Right atrium auricular region (tissue), 2 donors: ENCODE results near the gene HOXA3. TPM values are rescaled to one million over a fixed set of nuclear protein-coding genes. Genes with fewer than 3 reads are reported as not detected.
A peak's percentile ranks its signal among the peaks of the same experiment; 100 is the strongest.

Experiments used
- DNase-seq: peaks from one replicate; pipeline ENCODE4 v3.0.0-alpha.2; 2019; ENCODE audit warnings: low spot score
- H3K27ac ChIP-seq, 2 donors: fragments of 200-600 bp; sonication (generic); 1 replicate in 1 of 2; 2 replicates in 1 of 2; pipeline ENCODE4 v1.5.1; 2016 to 2019
- H3K27me3 ChIP-seq, 2 donors: fragments of 200-600 bp; sonication (generic); one replicate each; pipeline versions ENCODE4 v1.5.1 to v1.6.0; 2017 to 2019
- H3K36me3 ChIP-seq: fragments of 200-600 bp; sonication (generic); one replicate; pipeline ENCODE4 v1.5.1; 2016
- H3K4me1 ChIP-seq, 2 donors: fragments of 200-600 bp; sonication (generic); one replicate each; pipeline versions ENCODE4 v1.5.1 to v1.6.0; 2017 to 2019
- H3K4me3 ChIP-seq, 2 donors: fragments of 200-600 bp; sonication (generic); 1 replicate in 1 of 2; 2 replicates in 1 of 2; pipeline ENCODE4 v1.5.1; 2017 to 2019; ENCODE audit warnings: mild to moderate bottlenecking in 1 of 2, moderate library complexity in 1 of 2
- H3K9me3 ChIP-seq, 2 donors: fragments of 200-600 bp; sonication (generic); one replicate each; pipeline ENCODE4 v1.5.1; 2019
- total RNA-seq, 2 donors: library from RNA; depleted of rRNA; stranded (reverse); fragments of >200 nt; gene quantifications; one replicate each; pipeline ENCODE4 v1.1.0, GENCODE V29; 2016
- TF ChIP-seq, protein P1 (sequence below), 2 donors: fragments of 200-600 bp; sonication (generic); IDR thresholded peaks; one replicate each; pipeline ENCODE4 v1.5.1; 2019; ENCODE audit warnings: antibody characterized with exemption in 2 of 2

The HOXA3 gene
- total RNA-seq, 2 donors from 2014 or later, result 0.28 to 0.30 TPM

DNA sequence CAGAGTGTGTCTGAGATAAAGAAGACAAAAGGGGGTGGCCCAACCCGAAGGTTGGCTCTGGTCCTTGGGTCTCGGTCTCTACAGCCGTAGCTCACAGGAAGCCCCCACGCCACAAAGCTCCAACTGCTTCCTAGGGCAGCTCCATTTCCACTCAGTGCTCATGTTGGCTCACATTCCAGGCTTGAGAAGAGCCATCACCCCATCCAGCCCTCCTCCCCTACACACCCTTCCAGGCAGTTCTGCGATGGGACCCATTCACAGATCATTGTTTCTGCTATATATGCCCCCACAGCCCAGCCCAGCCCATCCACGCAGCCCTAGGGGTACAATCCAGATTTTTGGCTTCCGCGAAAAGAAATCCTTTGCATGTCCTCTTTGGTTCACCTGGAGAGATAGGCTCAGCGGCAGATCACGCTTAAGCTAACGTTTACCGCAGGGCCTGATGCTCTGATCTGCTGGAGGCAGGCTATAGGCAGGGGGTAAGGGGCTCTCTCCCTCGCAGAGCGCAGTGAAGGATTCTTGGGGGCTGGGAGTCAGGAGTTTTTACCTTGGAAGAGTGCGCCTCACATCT, 38.9 kb upstream of the HOXA3 start:
- no peak for DNase-seq
- Histone ChIP-seq H3K4me3 (no peak overlapping the region), H3K27me3 (peaks cover 73 to 93% of the 10 kb centered on the region in 2 donors), H3K27ac (no peak overlapping the region), H3K9me3 (no peaks in the 10 kb centered on the region), H3K36me3 (no peaks in the 10 kb centered on the region), H3K4me1 (peaks cover 0 to 40% of the 10 kb centered on the region in 2 donors)
- TF ChIP-seq, protein P1, sequence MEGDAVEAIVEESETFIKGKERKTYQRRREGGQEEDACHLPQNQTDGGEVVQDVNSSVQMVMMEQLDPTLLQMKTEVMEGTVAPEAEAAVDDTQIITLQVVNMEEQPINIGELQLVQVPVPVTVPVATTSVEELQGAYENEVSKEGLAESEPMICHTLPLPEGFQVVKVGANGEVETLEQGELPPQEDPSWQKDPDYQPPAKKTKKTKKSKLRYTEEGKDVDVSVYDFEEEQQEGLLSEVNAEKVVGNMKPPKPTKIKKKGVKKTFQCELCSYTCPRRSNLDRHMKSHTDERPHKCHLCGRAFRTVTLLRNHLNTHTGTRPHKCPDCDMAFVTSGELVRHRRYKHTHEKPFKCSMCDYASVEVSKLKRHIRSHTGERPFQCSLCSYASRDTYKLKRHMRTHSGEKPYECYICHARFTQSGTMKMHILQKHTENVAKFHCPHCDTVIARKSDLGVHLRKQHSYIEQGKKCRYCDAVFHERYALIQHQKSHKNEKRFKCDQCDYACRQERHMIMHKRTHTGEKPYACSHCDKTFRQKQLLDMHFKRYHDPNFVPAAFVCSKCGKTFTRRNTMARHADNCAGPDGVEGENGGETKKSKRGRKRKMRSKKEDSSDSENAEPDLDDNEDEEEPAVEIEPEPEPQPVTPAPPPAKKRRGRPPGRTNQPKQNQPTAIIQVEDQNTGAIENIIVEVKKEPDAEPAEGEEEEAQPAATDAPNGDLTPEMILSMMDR (IDR thresholded peaks at IDR 0.05), result no peak

DNA sequence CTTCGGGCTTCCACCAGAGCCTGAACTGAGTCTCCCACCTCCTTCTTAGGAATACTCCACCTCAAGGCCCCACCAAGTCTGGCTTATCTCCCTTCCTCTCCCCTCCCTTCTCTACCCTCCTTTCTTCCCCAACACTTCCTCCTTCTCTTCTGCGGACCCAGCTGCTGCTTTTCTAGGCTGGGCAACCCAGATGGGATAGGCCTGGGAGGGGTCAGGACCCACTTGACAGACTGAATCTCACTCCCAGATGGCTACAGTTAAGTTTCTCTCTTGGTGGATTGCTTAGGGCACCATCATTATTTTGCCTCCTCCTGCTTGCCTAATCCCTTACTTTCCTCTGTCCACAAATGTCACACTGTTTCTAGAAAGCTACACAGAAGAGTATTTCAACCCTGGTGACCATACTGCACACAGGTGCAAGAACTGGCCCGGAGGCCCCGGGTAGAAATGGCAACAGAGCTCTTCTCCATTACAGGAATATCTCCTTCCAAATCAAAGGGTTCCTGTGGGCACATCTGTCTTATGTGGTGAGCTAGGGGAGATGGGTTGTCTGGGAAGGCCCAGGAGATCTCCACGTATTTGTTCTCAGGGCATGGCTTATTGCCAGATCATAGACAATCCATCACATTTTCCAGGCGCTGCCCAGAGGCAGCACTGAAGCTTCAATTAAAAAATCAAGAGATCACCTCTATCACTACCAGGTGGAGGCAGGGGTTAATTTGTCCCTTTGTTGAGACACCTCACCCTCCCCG, 37.8 kb upstream of the HOXA3 start:
- H3K4me3 ChIP-seq, result no peak overlapping the region
- H3K36me3 ChIP-seq, result no peaks in the 10 kb centered on the region
- DNase-seq, result no peak
- TF ChIP-seq, protein P1 (IDR thresholded peaks at IDR 0.05), result no peak
- H3K4me1 ChIP-seq, result peaks cover 0 to 49% of the 10 kb centered on the region in 2 donors
- H3K9me3 ChIP-seq, result no peaks in the 10 kb centered on the region
- H3K27me3 ChIP-seq, result peaks cover 74 to 96% of the 10 kb centered on the region in 2 donors
- no peak overlapping the region for H3K27ac ChIP-seq

DNA sequence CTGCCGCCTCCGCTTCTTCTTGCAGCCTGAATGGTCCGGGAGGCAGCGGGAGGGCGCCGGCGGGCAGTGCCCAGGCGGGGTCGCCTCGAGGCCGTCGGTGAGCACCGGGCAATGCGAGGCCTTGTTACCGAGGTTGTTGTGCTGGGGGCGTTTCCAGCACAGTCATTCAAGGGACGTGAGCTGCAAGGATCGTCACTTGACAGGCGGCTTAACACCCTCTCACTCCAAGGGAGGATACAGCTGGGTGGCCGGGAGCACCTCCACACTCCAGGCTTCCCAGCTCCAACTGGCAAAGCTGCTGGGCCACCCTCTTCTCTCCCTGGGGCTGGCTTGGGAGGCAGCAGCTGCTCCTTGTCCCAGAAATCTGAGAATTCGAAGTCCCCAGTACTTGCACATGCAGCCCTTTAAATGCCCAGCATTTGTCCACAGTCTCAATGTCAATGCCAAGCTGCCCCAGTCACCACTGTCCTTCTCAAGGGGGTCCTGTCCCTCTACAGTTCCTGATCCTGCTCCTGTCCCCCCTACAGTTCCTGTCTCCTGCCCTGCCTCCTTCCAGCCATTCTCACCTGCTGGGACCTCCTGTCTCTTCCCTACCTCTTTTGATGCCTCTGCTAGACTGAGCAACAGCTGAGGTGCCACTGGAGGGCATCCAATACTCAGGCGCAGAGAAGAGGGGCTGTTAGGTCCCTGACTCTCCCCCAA, 37.1 kb upstream of the HOXA3 start:
- TF ChIP-seq, protein P1 (IDR thresholded peaks at IDR 0.05), result no peak
- H3K27me3 ChIP-seq, result peaks cover 77 to 96% of the 10 kb centered on the region in 2 donors
- H3K36me3 ChIP-seq, result no peaks in the 10 kb centered on the region
- peak overlapping the region in 1 of 2 donors; percentile 27 for H3K4me3 ChIP-seq
- no peak overlapping the region for H3K27ac ChIP-seq
- no peak for DNase-seq
- peaks cover 0 to 56% of the 10 kb centered on the region in 2 donors for H3K4me1 ChIP-seq
- H3K9me3 ChIP-seq, result no peaks in the 10 kb centered on the region

DNA sequence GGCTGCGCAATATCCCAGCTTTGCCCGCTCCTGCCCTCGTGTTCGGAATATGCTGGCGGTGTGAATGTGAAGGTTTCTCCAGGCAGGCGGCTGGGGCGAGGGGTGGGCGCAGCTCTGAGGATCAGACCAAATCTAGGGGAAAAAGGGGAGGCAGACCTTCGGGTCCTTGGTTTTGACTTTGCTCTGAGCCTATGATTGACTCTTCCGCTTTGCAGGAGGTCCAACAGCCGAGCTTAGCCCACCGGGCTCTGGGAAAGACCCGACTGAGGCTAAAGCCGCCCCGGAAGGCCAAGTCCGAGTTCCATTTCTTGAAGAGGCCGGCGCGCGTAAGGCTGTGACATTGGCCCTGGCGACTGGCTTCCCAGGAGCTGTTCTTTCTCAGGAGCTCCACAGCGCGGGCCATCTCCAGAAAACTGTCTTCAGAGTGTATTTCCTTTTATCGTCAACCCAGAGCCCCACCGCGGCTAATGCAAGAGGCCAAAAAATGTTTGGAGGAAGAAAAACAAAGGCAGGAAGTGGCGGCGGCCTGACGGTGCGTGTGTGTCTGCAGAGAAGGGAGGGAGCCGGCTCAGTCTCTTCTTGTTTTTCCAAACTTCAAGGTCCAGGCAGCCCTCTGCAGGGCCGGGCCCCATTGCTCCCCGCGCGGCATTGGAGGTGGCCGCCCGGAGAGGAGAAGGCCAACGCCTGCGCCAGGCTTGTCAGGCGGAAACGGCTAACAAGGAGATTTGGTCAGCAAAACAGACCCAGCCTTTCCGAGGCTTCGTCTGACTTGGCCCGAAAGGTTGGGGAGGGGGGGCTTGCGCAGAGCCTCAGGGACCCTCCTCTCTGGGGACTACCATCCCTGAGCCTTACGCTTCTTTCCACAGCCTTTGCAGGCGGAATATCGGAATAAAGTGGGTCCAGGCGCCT, 36.3 kb upstream of the HOXA3 start:
- peak overlapping the region in 1 of 2 donors; percentile 27 for H3K4me3 ChIP-seq
- peaks cover 0 to 64% of the 10 kb centered on the region in 2 donors for H3K4me1 ChIP-seq
- TF ChIP-seq, protein P1 (IDR thresholded peaks at IDR 0.05), result no peak
- H3K9me3 ChIP-seq, result no peaks in the 10 kb centered on the region
- DNase-seq, result no peak
- H3K36me3 ChIP-seq, result no peaks in the 10 kb centered on the region
- H3K27me3 ChIP-seq, result peaks cover 76 to 96% of the 10 kb centered on the region in 2 donors
- H3K27ac ChIP-seq, result no peak overlapping the region
